HuH-7.5 (cell line): ENCODE results near the gene TFAP2E.

Experiments
- DNase-seq: peaks from one replicate; pipeline ENCODE4 v3.0.0; 2011; ENCODE audit warnings: low spot score

Gene TFAP2E

DNA sequence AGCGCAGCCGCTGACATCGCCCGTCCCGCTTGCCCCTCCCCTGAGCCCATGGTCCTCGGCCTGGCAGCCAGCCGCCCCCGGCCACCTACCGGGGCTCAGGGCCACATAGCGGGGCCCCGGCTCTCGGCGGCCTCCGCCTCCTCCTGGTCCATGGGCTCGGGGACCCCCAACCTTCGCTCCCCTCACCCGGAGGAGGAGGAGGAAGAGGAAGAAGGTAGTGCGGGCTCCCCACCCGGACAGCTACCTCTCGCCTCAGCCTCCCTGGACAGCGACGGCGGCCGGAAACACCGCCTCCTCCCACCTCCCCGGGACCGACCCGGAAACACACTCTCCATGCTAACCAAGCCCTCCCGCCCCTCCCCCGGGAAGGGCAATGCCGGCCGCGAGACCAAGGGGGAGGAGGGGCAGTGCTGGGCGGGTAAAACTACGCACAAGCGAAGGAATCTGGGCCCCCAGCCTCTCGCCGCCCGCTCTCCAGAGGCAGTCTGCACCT, 15.9 kb upstream of the TFAP2E start, which contains the start of gene KIAA0319L:
KIAA0319L (minus strand) TSS at position 286 of the 493 bp plus-strand sequence. CDS start 2,912 bp downstream, outside the sequence.
- DNase-seq, result peak; percentile 84

DNA sequence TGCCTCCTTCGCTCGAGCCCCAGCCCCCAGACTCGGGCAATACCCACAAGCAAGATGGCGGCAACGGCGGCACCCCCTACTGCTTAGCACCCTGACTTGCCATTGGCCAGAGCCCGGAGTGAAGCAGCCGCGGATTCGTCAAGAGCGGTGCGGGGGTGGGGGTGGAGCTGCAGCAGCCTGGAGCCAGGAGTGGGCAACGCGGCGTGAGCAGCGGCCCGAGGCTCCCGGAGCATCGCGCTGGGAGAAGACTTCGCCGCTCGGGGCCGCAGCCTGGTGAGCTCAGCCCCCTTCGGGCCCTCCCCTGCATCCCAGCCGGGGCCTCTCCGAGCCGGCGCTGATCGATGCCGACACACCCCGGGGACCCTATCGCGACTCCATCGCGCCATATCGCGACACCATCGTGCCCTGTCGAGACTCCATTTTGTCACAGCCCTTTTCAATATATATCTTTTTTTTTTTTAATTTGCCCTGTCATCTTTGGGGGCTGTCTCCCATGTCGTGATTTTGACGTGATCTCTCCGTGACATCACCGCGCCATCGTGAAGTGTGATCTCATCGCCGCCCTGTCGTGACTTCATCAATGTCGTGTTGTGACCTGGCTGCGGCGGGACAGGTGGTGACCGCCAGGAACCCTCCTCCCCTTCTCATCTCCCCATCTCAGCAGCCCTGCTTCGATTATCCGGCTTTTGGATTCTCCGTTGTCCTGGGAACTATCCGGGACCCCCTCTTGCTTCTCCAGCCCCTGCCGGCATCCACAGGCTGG, 15.3 kb upstream of the TFAP2E start, which contains the start of gene NCDN:
NCDN (plus strand) TSS at position 189 of the 763 bp plus-strand sequence; CDS start at position 581, 392 bp downstream.
- peak; percentile 94 for DNase-seq

DNA sequence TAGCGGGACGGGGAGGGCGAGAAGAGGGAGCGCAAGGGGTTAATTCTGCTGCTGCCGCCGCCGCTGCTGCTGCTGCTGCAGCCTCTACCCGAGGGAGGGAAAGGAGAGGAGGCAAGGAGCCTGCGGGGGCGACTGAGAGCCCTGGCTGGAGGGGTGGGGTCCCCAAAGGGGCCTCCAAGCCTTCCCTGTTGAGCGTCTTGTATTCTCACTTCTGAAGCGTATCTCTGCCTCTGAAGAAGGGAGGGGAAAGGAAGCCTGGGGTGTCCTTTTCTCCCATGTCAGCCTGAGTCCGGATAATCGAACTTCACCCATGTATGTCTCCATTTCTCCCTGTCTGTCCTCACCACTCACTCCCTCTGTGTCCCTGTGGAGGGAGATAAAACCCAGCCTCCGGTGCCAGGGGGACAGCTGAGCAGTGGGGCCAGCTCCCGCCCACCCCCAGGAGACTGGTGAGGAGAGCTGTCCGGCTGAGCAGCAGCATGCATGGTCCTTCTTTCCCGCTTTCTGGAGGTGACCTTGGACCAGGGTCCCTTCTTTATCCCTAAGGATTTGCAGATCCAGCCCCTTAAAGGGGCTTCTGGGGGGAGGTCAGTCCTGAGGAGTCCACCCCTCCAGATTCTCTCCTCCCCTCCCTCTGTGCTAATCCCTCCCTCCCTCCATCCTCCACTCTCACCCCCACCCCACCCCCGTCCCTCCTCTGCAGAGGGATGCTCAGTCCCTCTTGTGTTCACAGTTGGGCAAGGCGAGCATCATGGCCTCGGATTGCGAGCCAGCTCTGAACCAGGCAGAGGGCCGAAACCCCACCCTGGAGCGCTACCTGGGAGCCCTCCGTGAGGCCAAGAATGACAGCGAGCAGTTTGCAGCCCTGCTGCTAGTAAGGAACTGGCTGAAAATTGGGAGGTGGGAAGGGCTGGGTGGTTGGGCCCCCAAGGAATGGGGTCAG, 14.5 kb upstream of the TFAP2E start:
- no peak for DNase-seq

DNA sequence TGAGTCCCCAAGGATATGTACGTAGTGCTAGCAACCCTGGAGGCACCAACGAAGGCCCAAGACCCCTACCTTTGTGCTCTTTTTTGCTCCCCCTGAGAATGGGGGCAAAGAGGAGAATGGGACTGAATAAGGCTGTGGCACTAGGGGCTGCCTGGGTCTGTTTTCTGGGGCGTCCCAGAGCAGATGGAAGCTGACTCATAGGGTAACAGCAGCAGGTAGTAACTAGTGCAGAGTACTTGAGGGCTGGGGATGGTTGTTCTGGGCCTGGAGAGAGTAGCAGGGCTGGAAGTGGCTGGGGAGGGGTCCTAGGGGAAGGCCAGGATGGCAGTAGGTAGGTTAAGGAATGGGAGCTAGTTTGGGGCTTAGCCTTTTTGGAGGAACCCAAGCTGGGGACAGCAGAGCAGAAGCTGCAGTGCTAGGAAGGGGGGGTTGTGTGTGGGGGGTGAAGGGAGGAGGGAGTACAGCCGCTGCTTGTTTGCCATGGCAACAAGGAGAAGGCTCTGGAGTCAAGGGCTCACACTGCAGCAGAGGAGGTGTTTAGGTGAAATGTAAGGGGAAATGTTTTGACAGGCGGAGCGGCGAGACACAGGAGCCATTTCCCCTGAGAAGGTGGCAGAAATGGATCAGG, 13.7 kb upstream of the TFAP2E start:
- DNase-seq, result no peak

DNA sequence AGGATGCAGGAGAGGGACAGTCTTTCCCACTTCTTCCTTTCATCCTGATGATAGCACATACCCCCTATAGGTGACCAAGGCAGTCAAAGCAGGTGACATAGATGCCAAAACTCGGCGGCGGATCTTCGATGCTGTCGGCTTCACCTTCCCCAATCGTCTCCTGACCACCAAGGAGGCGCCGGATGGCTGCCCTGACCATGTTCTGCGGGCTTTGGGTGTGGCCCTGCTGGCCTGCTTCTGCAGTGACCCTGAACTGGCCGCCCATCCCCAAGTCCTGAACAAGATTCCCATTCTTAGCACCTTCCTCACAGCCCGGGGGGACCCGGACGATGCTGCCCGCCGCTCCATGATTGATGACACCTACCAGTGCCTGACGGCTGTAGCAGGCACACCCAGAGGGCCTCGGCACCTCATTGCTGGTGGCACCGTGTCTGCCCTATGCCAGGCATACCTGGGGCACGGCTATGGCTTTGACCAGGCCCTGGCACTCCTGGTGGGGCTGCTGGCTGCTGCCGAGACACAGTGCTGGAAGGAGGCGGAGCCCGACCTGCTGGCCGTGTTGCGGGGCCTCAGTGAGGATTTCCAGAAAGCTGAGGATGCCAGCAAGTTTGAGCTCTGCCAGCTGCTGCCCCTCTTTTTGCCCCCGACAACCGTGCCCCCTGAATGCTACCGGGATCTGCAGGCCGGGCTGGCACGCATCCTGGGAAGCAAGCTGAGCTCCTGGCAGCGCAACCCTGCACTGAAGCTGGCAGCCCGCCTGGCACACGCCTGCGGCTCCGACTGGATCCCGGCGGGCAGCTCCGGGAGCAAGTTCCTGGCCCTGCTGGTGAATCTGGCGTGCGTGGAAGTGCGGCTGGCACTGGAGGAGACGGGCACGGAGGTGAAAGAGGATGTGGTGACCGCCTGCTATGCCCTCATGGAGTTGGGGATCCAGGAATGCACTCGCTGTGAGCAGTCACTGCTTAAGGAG, 12.6 kb upstream of the TFAP2E start:
- no peak for DNase-seq

DNA sequence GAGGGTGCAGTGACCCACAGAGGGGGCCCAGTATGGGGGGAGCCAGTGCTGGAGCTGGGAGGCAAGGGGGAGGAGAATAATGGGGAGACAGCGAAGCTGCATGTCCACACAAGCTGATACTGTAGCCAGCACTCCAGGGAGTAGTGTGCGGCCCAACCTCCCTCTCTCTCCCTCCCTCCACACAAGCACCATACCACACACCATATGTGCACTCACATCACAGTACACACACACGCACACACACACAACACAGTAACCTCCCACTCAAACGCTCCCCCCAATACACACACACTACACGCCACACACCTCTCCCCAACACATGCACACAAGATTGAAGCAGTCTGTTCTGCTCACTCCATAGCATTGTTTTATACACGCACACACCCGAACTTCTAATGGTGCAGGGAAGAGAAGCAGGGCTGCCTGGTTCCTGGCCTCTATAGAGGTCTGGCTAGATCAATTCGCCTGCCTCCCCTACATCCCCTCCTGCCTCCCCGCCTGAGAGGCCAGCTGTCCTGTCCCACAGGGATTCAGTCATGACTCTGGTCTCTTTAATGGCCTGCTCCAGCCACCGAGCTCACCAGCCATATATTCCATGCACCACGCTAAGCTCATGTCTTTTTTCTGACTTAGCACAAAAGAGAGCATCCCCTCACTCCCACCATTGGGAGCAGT, 11.7 kb upstream of the TFAP2E start:
- no peak for DNase-seq

DNA sequence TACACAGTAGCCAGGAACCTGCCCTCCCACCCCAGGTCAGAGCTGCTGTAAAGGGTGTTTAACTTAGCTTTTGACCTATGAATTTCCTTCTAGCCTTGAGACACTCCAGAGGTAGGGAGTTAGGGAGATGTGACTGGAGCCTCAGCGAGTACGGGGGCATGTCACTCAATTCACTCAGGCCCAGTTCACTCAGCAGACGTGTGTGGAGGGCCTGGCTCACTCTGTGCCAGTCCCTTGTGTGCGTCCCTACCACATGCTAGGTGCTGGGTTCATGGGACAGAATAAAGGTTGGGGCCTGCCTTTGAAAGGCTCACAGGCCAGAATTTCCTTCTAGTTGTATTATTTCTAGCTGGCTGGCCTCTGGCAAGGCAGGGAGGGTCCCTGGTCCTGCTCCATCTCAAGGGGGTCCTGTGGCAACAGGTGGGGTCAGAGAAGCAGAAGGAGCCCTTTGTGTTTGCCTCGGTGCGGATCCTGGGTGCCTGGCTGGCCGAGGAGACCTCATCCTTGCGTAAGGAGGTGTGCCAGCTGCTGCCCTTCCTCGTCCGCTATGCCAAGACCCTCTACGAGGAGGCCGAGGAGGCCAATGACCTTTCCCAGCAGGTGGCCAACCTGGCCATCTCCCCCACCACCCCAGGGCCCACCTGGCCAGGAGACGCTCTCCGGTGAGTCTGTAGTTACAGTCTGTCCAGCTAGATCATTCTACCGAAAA, 11.0 kb upstream of the TFAP2E start:
- no peak for DNase-seq

DNA sequence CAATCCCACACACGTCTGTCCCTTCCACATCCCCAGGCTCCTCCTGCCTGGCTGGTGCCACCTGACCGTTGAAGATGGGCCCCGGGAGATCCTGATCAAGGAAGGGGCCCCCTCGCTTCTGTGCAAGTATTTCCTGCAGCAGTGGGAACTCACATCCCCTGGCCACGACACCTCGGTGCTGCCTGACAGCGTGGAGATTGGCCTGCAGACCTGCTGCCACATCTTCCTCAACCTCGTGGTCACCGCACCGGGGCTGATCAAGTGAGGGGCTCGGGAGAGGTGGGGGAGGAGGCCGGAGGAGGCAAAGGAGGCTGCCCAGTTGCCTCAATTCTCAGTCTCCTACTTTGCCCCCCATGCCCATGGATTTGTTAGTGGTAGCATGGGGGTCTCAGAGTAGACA, 9.9 kb upstream of the TFAP2E start:
- DNase-seq, result no peak

DNA sequence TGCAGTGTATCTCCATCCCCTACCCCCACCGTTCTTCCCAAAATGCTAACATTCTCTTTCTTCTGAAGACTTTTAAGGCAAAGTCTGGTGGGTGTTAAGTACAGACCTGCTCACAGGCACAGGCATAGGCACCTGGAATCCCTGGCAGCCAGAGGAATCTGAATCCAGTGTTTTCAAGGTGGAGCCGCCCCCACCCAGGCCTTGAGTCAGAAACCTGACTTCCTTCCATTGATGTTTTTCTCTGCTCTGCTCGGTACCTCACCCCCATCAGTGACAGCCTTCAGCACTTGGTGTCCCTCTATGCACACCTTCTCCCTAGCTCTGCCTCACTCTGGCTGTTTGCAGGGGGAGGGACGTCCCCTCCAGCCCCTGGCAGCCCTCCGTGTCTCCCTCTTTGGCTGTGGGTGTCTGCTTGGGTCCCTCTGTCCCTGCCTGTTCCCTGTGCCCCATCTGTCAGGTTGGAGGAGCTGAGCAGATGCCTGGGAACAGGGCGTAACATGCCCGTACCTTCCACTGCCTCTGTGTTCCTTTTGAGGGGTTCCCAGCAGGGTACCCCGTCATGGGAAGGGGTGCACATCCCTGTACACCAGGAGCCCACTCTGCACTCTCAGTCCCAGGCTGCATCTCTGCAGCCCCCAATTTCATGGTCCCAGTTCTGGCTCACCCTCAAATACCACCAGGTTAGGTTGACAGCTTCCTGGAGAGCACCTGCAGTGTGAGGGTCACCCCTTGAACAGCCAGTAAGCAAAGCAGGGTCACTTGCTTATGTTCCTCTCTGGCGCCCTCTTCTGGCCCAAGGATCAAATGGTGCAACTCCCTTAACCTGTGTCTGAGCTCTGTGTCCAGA, 8.9 kb upstream of the TFAP2E start:
- DNase-seq, result peak; percentile 93

DNA sequence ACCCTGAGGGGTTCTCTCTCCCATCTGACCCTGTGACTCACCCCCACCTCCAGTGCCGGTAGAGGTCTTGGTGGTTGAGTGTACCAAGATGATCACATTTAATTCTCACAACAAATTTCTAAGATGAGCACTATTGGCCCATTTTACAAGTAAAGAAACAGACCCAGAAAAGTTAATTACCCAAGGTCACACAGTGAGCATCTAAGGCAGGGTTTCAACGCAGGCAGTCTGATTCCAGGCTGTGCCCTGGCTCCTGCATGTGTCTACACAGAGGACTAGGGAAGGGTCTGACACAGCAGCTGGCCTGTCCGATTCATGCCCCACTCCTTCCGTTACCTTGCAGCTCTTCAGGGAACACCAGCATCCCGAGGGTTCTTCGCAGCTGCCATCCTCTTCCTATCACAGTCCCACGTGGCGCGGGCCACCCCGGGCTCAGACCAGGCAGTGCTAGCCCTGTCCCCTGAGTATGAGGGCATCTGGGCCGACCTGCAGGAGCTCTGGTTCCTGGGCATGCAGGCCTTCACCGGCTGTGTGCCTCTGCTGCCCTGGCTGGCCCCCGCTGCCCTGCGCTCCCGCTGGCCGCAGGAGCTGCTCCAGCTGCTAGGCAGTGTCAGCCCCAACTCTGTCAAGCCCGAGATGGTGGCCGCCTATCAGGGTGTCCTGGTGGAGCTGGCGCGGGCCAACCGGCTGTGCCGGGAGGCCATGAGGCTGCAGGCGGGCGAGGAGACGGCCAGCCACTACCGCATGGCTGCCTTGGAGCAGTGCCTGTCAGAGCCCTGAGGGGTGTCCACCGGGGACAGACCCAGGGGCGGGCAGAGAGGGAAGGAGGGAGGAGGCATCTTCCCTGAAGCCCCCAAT, 8.0 kb upstream of the TFAP2E start:
- no peak for DNase-seq

DNA sequence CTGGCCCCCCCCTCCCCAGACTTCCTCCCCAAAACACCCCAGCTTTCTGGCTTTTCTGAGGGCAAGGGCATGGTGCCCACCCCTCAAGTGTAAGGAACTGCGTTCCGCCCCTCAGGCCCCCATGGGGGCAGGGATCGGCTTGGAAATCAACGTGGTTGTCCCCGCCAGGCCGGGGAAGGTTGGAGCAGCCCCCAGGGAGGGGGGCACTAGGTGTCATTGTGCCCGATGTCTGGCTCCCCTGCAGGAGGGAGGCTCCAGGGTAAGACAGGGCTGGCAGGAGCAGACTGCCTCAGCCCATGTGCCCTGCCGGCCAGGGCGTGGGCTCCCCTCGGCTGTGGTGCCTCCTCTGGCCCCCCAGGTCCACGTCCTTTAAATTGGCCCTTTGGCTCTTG, 7.4 kb upstream of the TFAP2E start:
- no peak for DNase-seq

DNA sequence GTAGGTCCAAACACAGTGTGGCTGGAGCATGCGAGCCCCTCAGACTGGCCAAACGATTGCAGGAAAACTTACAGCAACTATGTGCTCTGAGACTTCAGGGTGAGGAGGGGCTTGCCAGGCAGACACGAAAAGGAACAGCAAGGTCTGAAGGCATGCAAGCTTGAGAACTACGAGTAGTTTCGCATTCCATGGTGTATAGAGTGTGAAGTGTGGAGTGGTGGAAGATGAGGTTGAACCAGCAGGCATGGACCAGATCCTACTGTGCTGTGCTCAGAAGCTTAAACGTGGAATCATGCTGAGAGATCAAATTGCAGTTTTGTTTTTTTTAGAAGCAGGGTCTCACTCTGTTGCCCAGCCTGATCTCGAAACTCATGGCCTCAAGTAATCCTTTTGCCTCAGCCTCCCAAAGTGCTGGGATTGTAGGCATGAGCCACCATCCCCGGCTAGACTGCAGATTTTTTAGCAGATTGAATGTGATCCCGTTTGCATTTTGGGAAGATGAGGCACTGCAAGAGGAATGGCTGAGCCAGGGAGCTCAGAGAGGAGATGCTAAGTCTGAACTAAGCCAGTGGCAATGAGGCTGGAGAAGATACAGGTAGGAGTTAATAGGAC, 5.1 kb upstream of the TFAP2E start:
- no peak for DNase-seq

DNA sequence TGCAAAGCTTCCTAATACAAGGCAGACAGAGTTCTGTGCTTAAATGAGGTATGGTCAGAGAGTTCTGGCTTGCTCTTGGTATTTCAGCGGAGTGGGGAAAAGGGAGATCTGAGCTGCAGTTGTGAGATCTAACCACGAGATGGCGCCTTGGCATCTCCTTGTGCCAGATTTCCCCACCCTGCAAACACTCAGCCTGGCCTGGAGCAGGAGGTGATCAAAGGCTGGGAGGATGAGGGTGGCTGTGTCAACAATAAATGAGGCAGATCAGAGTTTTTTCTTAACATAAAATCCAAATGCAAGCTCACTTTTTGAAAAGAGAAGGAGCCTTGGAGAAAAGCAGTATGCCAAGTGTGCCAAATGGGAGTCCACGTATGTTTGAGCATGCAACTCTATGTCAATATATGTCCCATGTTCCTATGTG, 4.1 kb upstream of the TFAP2E start:
- peak; percentile 93 for DNase-seq

DNA sequence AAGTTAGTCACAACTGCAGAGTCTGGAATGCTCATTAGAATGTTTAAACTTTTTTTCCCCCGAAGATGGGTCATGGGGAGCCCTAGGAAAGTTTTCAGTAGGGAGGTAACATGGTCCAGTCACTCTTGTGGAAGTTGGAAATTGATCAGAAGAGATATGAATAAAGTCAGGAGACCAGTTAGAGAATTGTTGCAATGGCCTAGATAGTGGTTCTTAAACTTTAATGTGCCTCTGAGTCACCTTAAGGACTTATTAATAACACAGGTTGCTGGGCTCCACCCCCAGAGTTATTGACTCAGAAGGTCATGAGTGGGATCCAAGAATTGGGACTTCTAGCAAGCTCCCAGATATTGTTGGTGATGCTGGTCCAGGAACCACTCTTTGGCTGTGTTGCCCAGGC, 3.2 kb upstream of the TFAP2E start:
- no peak for DNase-seq

DNA sequence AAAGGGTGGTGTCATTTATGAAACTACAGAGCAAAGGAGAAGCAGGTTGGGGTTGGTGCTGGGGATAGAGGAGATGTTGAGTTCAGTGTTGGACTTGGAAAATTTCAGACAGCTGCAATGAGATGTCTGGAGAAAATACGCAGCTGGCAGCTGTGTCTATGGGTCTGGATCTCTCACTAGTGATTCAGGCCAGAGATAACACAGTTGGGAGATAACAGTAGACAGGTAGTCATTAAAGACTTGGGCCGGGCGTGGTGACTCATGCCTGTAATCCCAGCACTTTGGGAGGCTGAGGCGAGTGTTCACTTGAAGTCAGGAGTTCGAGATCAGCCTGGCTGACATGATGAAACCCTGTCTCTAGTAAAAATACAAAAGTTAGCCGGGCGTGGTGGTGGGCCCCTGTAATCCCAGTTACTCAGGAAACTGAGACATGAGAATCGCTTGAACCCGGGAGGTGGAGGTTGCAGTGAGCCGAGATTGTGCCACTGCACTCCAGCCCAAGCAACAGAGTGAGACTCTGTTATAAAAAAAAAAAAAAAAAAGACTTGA, 2.5 kb upstream of the TFAP2E start:
- no peak for DNase-seq

DNA sequence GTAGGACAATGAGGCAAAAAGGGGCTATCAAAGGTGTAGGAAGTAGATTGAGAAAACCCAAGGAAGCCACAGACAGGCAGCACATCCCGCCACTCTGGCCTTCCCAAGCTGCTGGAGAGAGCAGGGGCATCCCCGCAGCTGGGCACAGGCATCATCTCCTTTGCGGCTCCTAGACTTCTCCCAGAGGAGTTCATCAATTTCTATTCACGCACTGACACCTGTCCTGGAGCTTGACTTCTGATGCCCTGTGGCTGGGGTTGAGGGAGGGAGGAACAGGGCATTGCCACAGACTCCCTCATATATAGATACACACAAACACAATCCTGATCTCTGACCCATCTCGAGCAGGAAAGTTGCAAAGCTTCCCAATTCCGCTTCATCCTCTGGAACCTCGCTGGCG, 1.9 kb upstream of the TFAP2E start:
- no peak for DNase-seq

DNA sequence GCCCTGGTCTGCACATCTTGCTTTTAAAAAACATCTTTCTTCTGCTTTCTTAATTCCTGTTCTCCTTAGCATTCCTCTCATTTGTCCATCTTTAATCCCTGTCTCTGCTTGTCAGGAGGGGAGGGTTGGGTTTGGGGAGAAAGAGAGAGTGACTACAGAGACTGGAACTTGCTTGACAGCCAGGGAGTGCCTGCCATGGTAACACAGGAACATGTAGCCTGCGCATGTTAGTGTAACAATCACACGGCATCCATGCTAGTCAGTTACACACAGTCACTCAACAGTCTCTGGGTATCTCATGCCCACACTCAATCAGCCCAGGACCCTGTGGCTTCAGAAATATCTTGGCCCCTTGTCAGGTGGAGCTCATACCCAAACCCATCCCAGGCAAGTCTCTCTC, 818 bp upstream of the TFAP2E start:
- no peak for DNase-seq
